Measurements from ENCODE around the gene CFAP45. TPM values are rescaled to one million over a fixed set of nuclear protein-coding genes. Genes with fewer than 3 reads are reported as not detected.

Gene CFAP45
- polyA plus RNA-seq, 1 of the 3 experiments (the other 2 are of a cell fraction), result 0.74 TPM

DNA sequence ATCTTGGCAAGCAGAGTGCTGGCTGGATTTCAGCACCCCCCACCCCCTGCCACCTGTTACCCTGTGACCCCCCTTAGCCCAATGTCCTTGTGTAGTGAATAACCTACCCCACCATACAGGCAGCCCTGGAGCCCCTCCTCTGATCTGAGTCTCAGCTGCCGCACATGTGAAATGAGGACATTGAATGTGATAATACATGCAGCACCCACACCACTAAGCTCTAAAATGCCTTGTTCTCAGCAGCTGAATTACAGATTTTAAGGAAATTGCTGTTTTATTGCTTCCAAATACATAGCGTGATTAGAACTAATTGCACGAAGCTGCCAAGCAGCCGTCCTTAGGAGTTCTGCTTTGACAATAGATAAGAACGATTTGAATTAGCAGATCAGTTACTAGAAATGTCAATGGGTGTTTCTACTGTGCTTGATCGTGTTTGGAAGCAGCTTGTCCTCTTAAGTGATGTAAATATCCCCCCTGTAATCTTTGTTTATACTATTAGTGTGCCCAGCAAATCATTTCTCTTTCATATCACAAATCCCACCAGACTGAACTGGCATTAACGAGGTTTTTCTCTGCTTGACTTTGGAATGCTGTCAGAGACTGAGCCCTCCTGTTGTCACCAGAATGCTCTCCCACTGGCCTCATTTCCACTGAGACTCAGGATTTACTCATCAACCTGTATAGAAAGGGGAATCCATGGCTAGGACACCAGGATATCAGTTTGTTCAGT, 68.4 kb downstream of the CFAP45 start:
- CTCF ChIA-PET, result interaction anchor here (0.9 to 8.8 kb wide), 7 partner anchors 10 to 59 kb away, joined by 3 to 41 read pairs (median 7); no protein-coding TSS in a partner anchor
- Histone ChIP-seq H4K20me1 (ENCODE audit: insufficient read depth) (no peaks in the 10 kb centered on the region), H3K27ac (ENCODE audit: low read depth in 2 of 2, low read length in 1 of 2) (no peak overlapping the region), H3K9ac (no peak overlapping the region), H3F3A (replicated peaks; ENCODE audit: insufficient read depth) (no peaks in the 10 kb centered on the region), H3K27me3 (ENCODE audit: insufficient read depth) (no peaks in the 10 kb centered on the region), H3K36me3 (replicated peaks in 1 of 2; ENCODE audit: control insufficient read depth in 1 of 2, insufficient read depth in 2 of 2, low read length in 1 of 2) (no peaks in the 10 kb centered on the region), H3K79me2 (ENCODE audit: insufficient read depth) (no peaks in the 10 kb centered on the region), H2AFZ (ENCODE audit: low read depth) (no peak overlapping the region), H3K4me1 (ENCODE audit: control insufficient read depth in 1 of 2, insufficient read depth in 2 of 2, low read depth in 1 of 2, low read length in 1 of 2) (peaks cover 4 to 13% of the 10 kb centered on the region in 2 experiments; a peak in 2 of 4 replicates), H3K9me3 (no peaks in the 10 kb centered on the region), H3K4me2 (no peak overlapping the region), H3K4me3 (ENCODE audit: low read depth in 2 of 2, low read length in 1 of 2) (no peak overlapping the region), H3K9me2 (no peaks in the 10 kb centered on the region)
- no peak for DNase-seq
- POLR2A ChIA-PET, result no interaction called here
- TF ChIP-seq, protein P1, sequence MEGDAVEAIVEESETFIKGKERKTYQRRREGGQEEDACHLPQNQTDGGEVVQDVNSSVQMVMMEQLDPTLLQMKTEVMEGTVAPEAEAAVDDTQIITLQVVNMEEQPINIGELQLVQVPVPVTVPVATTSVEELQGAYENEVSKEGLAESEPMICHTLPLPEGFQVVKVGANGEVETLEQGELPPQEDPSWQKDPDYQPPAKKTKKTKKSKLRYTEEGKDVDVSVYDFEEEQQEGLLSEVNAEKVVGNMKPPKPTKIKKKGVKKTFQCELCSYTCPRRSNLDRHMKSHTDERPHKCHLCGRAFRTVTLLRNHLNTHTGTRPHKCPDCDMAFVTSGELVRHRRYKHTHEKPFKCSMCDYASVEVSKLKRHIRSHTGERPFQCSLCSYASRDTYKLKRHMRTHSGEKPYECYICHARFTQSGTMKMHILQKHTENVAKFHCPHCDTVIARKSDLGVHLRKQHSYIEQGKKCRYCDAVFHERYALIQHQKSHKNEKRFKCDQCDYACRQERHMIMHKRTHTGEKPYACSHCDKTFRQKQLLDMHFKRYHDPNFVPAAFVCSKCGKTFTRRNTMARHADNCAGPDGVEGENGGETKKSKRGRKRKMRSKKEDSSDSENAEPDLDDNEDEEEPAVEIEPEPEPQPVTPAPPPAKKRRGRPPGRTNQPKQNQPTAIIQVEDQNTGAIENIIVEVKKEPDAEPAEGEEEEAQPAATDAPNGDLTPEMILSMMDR (IDR thresholded peaks at IDR 0.05), result no peak
- TF ChIP-seq TAF1 (IDR thresholded peaks at IDR 0.05; ENCODE audit: borderline replicate concordance, low read depth, low read length) (no peak), NFIC (IDR thresholded peaks at IDR 0.05; ENCODE audit: borderline replicate concordance) (no peak), GABPA (IDR thresholded peaks at IDR 0.05; ENCODE audit: low read depth) (no peak), RXRA (IDR thresholded peaks at IDR 0.05; ENCODE audit: borderline replicate concordance, low read depth) (no peak), FOXM1 (IDR thresholded peaks at IDR 0.05; ENCODE audit: low read depth) (no peak), MEF2A (IDR thresholded peaks at IDR 0.05; ENCODE audit: borderline replicate concordance, low read depth) (no peak), RCOR1 (IDR thresholded peaks at IDR 0.05; ENCODE audit: low read length) (no peak), RFX5 (IDR thresholded peaks at IDR 0.05; ENCODE audit: low read length) (no peak), CHD2 (IDR thresholded peaks at IDR 0.05; ENCODE audit: low read length, partially characterized antibody) (no peak), MXI1 (IDR thresholded peaks at IDR 0.05; ENCODE audit: low read depth, low read length) (no peak), TCF12 (IDR thresholded peaks at IDR 0.05) (no peak)
- TF ChIP-seq, protein P2, sequence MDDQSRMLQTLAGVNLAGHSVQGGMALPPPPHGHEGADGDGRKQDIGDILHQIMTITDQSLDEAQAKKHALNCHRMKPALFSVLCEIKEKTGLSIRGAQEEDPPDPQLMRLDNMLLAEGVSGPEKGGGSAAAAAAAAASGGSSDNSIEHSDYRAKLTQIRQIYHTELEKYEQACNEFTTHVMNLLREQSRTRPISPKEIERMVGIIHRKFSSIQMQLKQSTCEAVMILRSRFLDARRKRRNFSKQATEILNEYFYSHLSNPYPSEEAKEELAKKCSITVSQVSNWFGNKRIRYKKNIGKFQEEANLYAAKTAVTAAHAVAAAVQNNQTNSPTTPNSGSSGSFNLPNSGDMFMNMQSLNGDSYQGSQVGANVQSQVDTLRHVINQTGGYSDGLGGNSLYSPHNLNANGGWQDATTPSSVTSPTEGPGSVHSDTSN (IDR thresholded peaks at IDR 0.05), result no peak
- TF ChIP-seq, protein P3, sequence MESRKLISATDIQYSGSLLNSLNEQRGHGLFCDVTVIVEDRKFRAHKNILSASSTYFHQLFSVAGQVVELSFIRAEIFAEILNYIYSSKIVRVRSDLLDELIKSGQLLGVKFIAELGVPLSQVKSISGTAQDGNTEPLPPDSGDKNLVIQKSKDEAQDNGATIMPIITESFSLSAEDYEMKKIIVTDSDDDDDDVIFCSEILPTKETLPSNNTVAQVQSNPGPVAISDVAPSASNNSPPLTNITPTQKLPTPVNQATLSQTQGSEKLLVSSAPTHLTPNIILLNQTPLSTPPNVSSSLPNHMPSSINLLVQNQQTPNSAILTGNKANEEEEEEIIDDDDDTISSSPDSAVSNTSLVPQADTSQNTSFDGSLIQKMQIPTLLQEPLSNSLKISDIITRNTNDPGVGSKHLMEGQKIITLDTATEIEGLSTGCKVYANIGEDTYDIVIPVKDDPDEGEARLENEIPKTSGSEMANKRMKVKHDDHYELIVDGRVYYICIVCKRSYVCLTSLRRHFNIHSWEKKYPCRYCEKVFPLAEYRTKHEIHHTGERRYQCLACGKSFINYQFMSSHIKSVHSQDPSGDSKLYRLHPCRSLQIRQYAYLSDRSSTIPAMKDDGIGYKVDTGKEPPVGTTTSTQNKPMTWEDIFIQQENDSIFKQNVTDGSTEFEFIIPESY (IDR thresholded peaks at IDR 0.05; ENCODE audit: borderline replicate concordance, low read depth), result no peak
- TF ChIP-seq, protein P4, sequence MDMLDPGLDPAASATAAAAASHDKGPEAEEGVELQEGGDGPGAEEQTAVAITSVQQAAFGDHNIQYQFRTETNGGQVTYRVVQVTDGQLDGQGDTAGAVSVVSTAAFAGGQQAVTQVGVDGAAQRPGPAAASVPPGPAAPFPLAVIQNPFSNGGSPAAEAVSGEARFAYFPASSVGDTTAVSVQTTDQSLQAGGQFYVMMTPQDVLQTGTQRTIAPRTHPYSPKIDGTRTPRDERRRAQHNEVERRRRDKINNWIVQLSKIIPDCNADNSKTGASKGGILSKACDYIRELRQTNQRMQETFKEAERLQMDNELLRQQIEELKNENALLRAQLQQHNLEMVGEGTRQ (IDR thresholded peaks at IDR 0.05; ENCODE audit: borderline replicate concordance, low read depth, low read length), result no peak
- WGBS (ENCODE audit: low lambda C conversion rate), result 65% methylated on average over 7 of the region's 7 CpGs

Data from SK-N-SH (cell line).